GM21737 (cell line): Measurements from ENCODE around the gene MMP28.
A peak's percentile ranks its signal among the peaks of the same experiment; 100 is the strongest.

Experiments used
- ATAC-seq: cut with Tn5 transposase; IDR thresholded peaks from one replicate; pipeline ENCODE4 v1.9.1; 2021; ENCODE audit warnings: mild to moderate bottlenecking, moderate library complexity; ENCODE audit not compliant: unreplicated experiment

The MMP28 gene

GRCh38 chr17:35795007-35795870, at the start of gene MMP28:
MMP28 (minus strand) TSS chr17:35795641; CDS start chr17:35795377, 264 bp downstream.
- ATAC-seq: no peak

GRCh38 chr17:35844547-35844946, 49.1 kb upstream of the MMP28 start:
- ATAC-seq: no peak

- ATAC-seq: no peak
Observed at GRCh38 chr17:35843698-35844097, 48.3 kb upstream of the MMP28 start.

GRCh38 chr17:35842239-35842638, 46.8 kb upstream of the MMP28 start:
- no peak for ATAC-seq

- no peak for ATAC-seq
Observed at GRCh38 chr17:35841505-35841904, 46.1 kb upstream of the MMP28 start.

- ATAC-seq: no peak
Observed at GRCh38 chr17:35841101-35841500, 45.7 kb upstream of the MMP28 start.

- ATAC-seq: no peak
Observed at GRCh38 chr17:35825206-35825605, 29.8 kb upstream of the MMP28 start.

GRCh38 chr17:35821308-35821707, 25.9 kb upstream of the MMP28 start:
- ATAC-seq: no peak

GRCh38 chr17:35819455-35819854, 24.0 kb upstream of the MMP28 start:
- no peak for ATAC-seq

GRCh38 chr17:35817196-35817595, 21.8 kb upstream of the MMP28 start:
- ATAC-seq: no peak

GRCh38 chr17:35816723-35817122, 21.3 kb upstream of the MMP28 start:
- ATAC-seq: no peak

GRCh38 chr17:35812456-35812855, 17.0 kb upstream of the MMP28 start:
- ATAC-seq: no peak

- no peak for ATAC-seq
Observed at GRCh38 chr17:35811759-35812158, 16.3 kb upstream of the MMP28 start.

- ATAC-seq: no peak
Observed at GRCh38 chr17:35809855-35810461, 14.5 kb upstream of the MMP28 start.

GRCh38 chr17:35808962-35809854, 13.8 kb upstream of the MMP28 start, which contains the start of gene TAF15:
TAF15 (plus strand) TSS chr17:35809484; CDS start chr17:35809570, 86 bp downstream.
- ATAC-seq: peak; percentile 91

GRCh38 chr17:35808240-35808961, 13.0 kb upstream of the MMP28 start:
- no peak for ATAC-seq

GRCh38 chr17:35807371-35808144, 12.1 kb upstream of the MMP28 start:
- ATAC-seq: no peak

GRCh38 chr17:35804658-35805192, 9.3 kb upstream of the MMP28 start:
- ATAC-seq: no peak

GRCh38 chr17:35801583-35802224, 6.3 kb upstream of the MMP28 start:
- ATAC-seq: no peak
